ENCODE data around the gene BABAM2.

GRCh38 chr2:28360718-28361293, 470.3 kb downstream of the BABAM2 start:
- TF ChIP-seq, protein P1, sequence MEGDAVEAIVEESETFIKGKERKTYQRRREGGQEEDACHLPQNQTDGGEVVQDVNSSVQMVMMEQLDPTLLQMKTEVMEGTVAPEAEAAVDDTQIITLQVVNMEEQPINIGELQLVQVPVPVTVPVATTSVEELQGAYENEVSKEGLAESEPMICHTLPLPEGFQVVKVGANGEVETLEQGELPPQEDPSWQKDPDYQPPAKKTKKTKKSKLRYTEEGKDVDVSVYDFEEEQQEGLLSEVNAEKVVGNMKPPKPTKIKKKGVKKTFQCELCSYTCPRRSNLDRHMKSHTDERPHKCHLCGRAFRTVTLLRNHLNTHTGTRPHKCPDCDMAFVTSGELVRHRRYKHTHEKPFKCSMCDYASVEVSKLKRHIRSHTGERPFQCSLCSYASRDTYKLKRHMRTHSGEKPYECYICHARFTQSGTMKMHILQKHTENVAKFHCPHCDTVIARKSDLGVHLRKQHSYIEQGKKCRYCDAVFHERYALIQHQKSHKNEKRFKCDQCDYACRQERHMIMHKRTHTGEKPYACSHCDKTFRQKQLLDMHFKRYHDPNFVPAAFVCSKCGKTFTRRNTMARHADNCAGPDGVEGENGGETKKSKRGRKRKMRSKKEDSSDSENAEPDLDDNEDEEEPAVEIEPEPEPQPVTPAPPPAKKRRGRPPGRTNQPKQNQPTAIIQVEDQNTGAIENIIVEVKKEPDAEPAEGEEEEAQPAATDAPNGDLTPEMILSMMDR (conservative IDR thresholded peaks at IDR 0.05; ENCODE audit: low read depth, low read length): no peak
- TF ChIP-seq POLR2A (IDR thresholded peaks at IDR 0.05; ENCODE audit: low read depth, low read length): no peak
- no peak for TF ChIP-seq RAD21 (IDR thresholded peaks at IDR 0.05; ENCODE audit: low read length)
- peak; percentile 67 for TF ChIP-seq BHLHE40 (IDR thresholded peaks at IDR 0.05; ENCODE audit: low read depth, low read length)
- TF ChIP-seq RFX5 (IDR thresholded peaks at IDR 0.05; ENCODE audit: low read depth, low read length): no peak
- TF ChIP-seq MAFK (IDR thresholded peaks at IDR 0.05; ENCODE audit: low read depth, low read length): peak; percentile 87
